ENCODE measurements around the gene RAB33B.
"Not testable (repeated sequence)": the region's sequence is repeated elsewhere in the genome, so short reads cannot be mapped to it uniquely, and the experiment has no call there.

The RAB33B gene

GRCh38 chr4:139454111-139455045, at the start of gene RAB33B:
Gene RAB33B (plus strand): TSS chr4:139454121. CDS start chr4:139454196, 75 bp downstream.
- H3K9me3 Mint-ChIP-seq, result peaks cover 8% of the 10 kb centered on the region
- peaks cover 61% of the 10 kb centered on the region for H3K4me1 Mint-ChIP-seq

GRCh38 chr4:139410312-139410711, 43.6 kb upstream of the RAB33B start:
- no peak overlapping the region for H3K4me3 Mint-ChIP-seq
- DNase-seq, result no peak
- H3K9me3 Mint-ChIP-seq, result peaks cover 23% of the 10 kb centered on the region
- no peak overlapping the region for H3K27ac Mint-ChIP-seq
- peaks cover 62% of the 10 kb centered on the region for H3K36me3 Mint-ChIP-seq (ENCODE audit: low read depth)
- H3K4me1 Mint-ChIP-seq, result no peaks in the 10 kb centered on the region
- no peaks in the 10 kb centered on the region for H3K27me3 Mint-ChIP-seq (ENCODE audit: low read depth, poor library complexity)
- TF ChIP-seq CTCF (IDR thresholded peaks at IDR 0.05), result no peak

More at GRCh38 chr4:139454111-139455045, at the start of gene RAB33B:
- Mint-ChIP-seq H3K36me3 (ENCODE audit: low read depth) (peaks cover 25% of the 10 kb centered on the region), H3K27ac (peak within 1 kb of the TSS; percentile 100), H3K4me3 (peak within 1 kb of the TSS; percentile 98), H3K27me3 (ENCODE audit: low read depth, poor library complexity) (peaks cover 4% of the 10 kb centered on the region)
- no peak for TF ChIP-seq CTCF (IDR thresholded peaks at IDR 0.05)
- no peak for DNase-seq

GRCh38 chr4:139414671-139415210, 39.2 kb upstream of the RAB33B start:
- H3K4me3 Mint-ChIP-seq; H3K4me1 Mint-ChIP-seq; H3K27ac Mint-ChIP-seq; DNase-seq; H3K27me3 Mint-ChIP-seq (ENCODE audit: low read depth, poor library complexity): not testable (repeated sequence)
- H3K9me3 Mint-ChIP-seq, result peaks cover 41% of the 10 kb centered on the region
- peaks cover 70% of the 10 kb centered on the region for H3K36me3 Mint-ChIP-seq (ENCODE audit: low read depth)

GRCh38 chr4:139416073-139416673, 37.7 kb upstream of the RAB33B start:
- Mint-ChIP-seq H3K4me1 (no peaks in the 10 kb centered on the region), H3K9me3 (peaks cover 56% of the 10 kb centered on the region), H3K27ac (no peak overlapping the region), H3K36me3 (ENCODE audit: low read depth) (peaks cover 83% of the 10 kb centered on the region), H3K27me3 (ENCODE audit: low read depth, poor library complexity) (no peaks in the 10 kb centered on the region), H3K4me3 (no peak overlapping the region)
- peak; percentile 71 for TF ChIP-seq CTCF (IDR thresholded peaks at IDR 0.05)
- DNase-seq, result peak; percentile 5

GRCh38 chr4:139419388-139419914, 34.5 kb upstream of the RAB33B start:
- DNase-seq, result no peak
- H3K27me3 Mint-ChIP-seq (ENCODE audit: low read depth, poor library complexity), result no peaks in the 10 kb centered on the region
- H3K4me1 Mint-ChIP-seq, result no peaks in the 10 kb centered on the region
- no peak for TF ChIP-seq CTCF (IDR thresholded peaks at IDR 0.05)
- H3K36me3 Mint-ChIP-seq (ENCODE audit: low read depth), result peaks cover 82% of the 10 kb centered on the region
- H3K4me3 Mint-ChIP-seq, result no peak overlapping the region
- H3K9me3 Mint-ChIP-seq, result peaks cover 69% of the 10 kb centered on the region
- no peak overlapping the region for H3K27ac Mint-ChIP-seq

- Mint-ChIP-seq H3K4me3 (no peak overlapping the region), H3K36me3 (ENCODE audit: low read depth) (peaks cover 79% of the 10 kb centered on the region), H3K4me1 (no peaks in the 10 kb centered on the region), H3K9me3 (peaks cover 66% of the 10 kb centered on the region), H3K27me3 (ENCODE audit: low read depth, poor library complexity) (no peaks in the 10 kb centered on the region), H3K27ac (no peak overlapping the region)
- TF ChIP-seq CTCF (IDR thresholded peaks at IDR 0.05), result no peak
- DNase-seq, result no peak
Measured at GRCh38 chr4:139420652-139421051, 33.3 kb upstream of the RAB33B start.
